Natural killer cell treated with Interleukin-12 subunit alpha and Interleukin-12 subunit beta and Interleukin-15 and Interleukin-18, amount 100 ng/mL, for 72 hours (primary cell): Measurements from ENCODE around the gene MARK3. TPM values are rescaled to one million over a fixed set of nuclear protein-coding genes. Genes with fewer than 3 reads are reported as not detected.

Experiments
- ATAC-seq, 2 donors: fragments of 150-1000 bp; cut with Tn5 transposase in 1 of 2; sonication (Bioruptor Pico), chemical (Tn5 transposase) in 1 of 2; 2 replicates each; pipeline ENCODE4 v1.10.0; 2021
- DNase-seq: peaks from one replicate; pipeline ENCODE4 v3.0.0; 2022; ENCODE audit warnings: low spot score
- H3K27ac Mint-ChIP-seq, 2 donors: 1 replicate in 1 of 2; 2 replicates in 1 of 2; pipeline ENCODE4 v1.8.0; 2022; ENCODE audit warnings: mixed read lengths in 2 of 2, mild to moderate bottlenecking in 1 of 2, moderate library complexity in 1 of 2
- H3K27me3 Mint-ChIP-seq, 2 donors: 1 replicate in 1 of 2; 2 replicates in 1 of 2; pipeline ENCODE4 v1.8.0; 2022; ENCODE audit warnings: mixed read lengths in 2 of 2
- H3K36me3 Mint-ChIP-seq: one replicate; pipeline ENCODE4 v1.8.0; 2022; ENCODE audit warnings: mixed read lengths
- H3K4me1 Mint-ChIP-seq, 2 donors: 1 replicate in 1 of 2; 2 replicates in 1 of 2; pipeline ENCODE4 v1.8.0; 2022; ENCODE audit warnings: low read depth in 2 of 2, mixed read lengths in 2 of 2, mild to moderate bottlenecking in 1 of 2
- H3K4me3 Mint-ChIP-seq: one replicate; pipeline ENCODE4 v1.8.0; 2022; ENCODE audit warnings: mixed read lengths
- H3K9me3 Mint-ChIP-seq: 2 replicates; pipeline ENCODE4 v1.8.0; 2022; ENCODE audit warnings: mixed read lengths
- total RNA-seq, 2 donors: library from RNA; stranded (reverse); gene quantifications; one replicate each; pipeline ENCODE4 v1.2.3, GENCODE V29; 2022

MARK3 gene
- total RNA-seq, 2 donors from 2014 or later, result 101 to 165 TPM

DNA sequence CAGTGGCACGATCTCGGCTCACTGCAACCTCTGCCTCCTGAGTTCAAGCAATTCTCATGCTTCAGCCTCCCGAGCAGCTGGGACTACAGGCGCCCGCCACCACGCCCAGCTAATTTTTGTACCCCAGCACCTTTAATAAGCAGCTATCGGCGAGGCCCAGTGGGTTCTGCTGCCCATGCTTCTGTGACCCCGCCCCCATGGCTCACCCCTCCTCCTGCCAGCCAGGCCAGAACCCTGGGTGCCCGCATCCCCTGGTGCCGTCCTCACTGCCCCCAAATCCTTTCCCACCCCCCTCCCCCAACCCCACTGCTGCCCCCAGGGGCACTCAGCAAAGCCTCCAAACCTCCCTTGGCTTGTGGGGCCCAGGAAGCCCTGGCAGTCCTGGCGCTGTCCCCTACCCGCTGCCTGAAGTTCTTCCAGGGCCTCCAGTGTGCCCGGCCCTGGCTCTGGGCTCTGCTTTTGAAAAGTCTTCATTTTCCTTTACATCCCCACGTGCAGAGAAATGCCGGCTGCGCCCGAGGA, 162.8 kb downstream of the MARK3 start:
- Mint-ChIP-seq H3K4me3 (no peak overlapping the region), H3K36me3 (no peaks in the 10 kb centered on the region), H3K9me3 (no peaks in the 10 kb centered on the region), H3K27me3 (no peaks in the 10 kb centered on the region), H3K4me1 (peaks cover 0 to 11% of the 10 kb centered on the region in 2 donors), H3K27ac (no peak overlapping the region)
- DNase-seq, result no peak
- ATAC-seq, result no peak

DNA sequence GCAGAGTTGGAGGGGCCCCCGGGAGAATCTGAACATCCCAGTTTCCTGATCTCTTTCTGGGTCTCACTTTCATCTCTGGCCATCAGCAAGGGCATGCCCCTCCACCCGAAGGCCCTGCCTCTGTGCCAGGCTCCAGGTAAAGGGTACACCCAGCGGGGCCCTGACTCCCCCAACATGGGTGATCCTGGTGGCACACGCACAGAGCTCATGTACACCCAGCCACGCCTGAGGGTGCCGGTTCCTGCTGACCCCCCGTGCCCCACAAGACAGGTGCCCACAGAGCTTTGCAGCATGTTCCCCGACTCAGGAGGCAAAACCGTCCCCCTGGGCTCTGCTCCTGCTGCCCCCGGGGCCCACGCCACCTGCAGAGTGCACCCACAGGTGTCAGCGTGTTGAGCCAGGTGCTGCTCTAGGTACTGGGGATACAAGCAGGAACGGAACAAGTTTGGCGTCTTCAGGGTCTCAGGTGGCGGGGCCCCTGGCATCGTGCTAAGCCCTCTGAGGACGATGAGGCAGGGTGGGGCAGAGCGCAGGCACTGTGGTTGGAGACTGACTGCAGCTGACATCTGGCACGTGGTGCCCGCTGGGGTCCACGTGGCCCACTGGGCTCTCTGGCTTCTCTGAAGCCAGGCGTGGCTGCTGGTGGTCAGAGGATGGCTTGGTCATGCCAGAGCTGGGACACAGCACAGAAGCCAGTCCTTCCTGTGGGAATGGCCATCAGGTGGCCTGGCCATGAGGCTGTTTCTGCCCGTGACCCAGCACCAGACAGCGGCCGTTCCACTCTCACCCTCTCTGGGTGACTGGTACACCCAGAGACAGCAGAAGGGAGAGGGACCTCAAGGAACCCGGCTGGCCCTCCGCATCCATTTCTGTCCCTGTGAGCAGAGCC, 163.5 kb downstream of the MARK3 start:
- no peak for ATAC-seq
- no peak overlapping the region for H3K4me3 Mint-ChIP-seq
- H3K36me3 Mint-ChIP-seq, result no peaks in the 10 kb centered on the region
- peaks cover 0 to 12% of the 10 kb centered on the region in 2 donors for H3K4me1 Mint-ChIP-seq
- H3K27ac Mint-ChIP-seq, result no peak overlapping the region
- no peaks in the 10 kb centered on the region for H3K27me3 Mint-ChIP-seq
- H3K9me3 Mint-ChIP-seq, result no peaks in the 10 kb centered on the region
- no peak for DNase-seq

DNA sequence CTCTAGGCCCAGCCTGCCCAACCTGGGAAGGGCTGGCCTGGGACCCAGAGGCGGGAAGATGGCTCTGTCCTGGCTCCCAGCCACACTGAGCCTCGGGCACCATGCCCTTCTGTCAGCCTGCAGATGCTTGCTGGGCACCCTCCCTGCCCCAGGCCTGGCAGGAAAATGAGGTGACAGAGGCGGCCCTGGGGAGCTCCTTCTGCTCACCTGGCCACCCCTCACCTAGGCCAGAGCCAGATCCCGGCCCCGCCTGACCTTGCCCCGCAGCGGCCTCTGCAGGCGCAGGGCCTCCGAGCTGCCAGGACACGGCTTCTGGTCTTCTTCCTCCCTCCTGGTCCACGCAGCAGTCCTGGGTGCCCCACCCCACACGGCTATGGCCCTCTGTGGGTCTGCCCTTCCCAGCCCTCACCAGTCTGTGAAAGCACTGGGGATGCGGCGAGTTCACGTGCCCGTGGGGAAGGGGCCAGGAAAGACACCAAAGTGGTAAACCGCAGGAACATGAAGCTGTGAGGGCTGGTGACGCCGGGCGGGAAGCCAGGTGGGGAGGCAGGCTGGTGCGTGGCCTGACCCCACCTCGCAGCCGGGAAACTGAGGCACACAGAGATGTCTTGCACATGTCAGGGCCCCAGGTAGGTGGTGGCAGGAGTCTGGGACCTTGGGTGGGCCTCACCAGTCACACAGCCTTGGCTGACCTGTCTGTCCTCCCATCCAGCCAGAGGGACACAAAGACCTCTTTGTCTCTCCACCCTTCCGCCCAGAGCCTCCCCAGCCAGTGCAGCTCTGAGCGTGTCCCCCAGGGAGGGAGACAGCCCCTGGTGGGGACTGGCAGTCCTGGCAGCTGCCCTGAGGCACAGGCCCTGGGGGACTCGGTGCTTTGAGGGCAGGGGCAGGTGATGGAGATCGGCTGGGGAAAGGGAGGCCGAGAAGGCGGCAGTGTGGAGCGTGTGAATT, 164.4 kb downstream of the MARK3 start:
- H3K27ac Mint-ChIP-seq, result no peak overlapping the region
- H3K27me3 Mint-ChIP-seq, result no peaks in the 10 kb centered on the region
- no peak for DNase-seq

DNA sequence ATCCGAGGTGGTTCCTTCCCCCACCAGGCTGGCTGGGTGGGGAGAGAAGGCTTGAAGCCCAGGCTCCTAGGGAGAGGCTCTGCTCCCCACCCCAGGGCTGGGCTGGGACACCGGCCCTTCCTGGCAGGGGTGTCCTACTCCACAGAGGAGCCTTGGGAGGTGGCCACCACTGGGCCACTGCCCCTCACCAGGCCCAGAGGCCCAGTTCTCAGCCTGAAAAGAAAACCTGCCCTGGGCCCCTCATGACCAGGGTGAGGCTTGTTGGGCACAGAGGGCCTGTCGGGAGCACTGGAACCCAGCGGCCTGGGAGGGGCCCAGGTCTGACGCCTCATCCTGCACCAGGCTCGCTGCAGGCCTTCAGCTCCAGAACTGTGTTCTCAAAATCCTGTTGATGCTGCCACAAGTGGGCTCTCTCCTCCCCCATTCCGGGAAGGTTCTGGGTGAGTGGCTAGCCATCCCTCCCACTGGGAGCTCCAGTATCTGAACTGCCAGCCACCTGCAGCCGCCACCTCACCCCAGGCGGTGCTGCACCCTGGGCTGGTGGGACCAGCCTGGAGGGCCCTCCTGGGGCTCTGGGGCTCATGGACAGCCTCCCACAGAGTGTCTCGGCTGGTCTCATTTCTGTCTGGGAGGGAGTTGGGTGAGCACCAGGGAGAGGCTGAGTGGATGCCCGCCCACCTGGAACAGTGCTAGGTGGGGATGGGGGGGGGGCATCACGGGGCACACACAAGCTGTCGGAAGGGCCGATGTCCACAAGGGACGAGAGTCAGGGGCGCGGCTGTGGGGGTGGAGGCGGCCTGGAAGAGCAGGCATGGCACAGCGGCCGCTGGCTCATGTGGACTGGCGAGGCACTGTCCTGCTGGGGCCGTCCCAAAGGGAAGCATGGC, 165.5 kb downstream of the MARK3 start:
- H3K27me3 Mint-ChIP-seq, result no peaks in the 10 kb centered on the region
- H3K9me3 Mint-ChIP-seq, result no peaks in the 10 kb centered on the region
- no peak for DNase-seq
- ATAC-seq, result no peak
- H3K36me3 Mint-ChIP-seq, result no peaks in the 10 kb centered on the region
- no peak overlapping the region for H3K4me3 Mint-ChIP-seq
- peaks cover 0 to 17% of the 10 kb centered on the region in 2 donors for H3K4me1 Mint-ChIP-seq
- H3K27ac Mint-ChIP-seq, result no peak overlapping the region

More for the DNA sequence above, 164.4 kb downstream of the MARK3 start:
- ATAC-seq, result no peak
- H3K4me3 Mint-ChIP-seq, result no peak overlapping the region
- H3K4me1 Mint-ChIP-seq, result peaks cover 0 to 12% of the 10 kb centered on the region in 2 donors
- H3K9me3 Mint-ChIP-seq, result no peaks in the 10 kb centered on the region
- H3K36me3 Mint-ChIP-seq, result no peaks in the 10 kb centered on the region

DNA sequence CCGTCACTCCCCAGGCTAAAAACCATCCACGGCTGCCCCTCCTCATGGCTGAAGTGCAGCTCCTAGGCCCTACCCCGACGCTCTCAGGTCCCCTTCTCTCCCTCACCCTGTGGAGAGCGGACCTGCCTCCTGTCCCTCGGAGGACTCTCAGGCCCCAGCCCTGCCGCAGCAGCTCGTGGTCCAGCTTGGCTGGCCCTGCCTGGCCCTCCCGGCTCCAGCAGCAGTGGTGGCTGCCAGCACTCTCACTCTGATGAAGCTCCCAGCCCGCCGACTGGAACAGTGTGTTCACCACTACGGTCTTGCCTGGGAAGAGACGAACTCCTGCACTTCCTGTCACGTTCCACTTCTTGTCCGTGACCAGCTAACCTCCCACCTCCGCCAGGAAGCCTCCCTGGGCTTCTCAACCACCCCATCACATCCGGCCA, 166.1 kb downstream of the MARK3 start:
- H3K27ac Mint-ChIP-seq, result no peak overlapping the region
- H3K27me3 Mint-ChIP-seq, result no peaks in the 10 kb centered on the region
- H3K36me3 Mint-ChIP-seq, result no peaks in the 10 kb centered on the region
- DNase-seq (no peak), ATAC-seq (no peak)
- H3K9me3 Mint-ChIP-seq, result no peaks in the 10 kb centered on the region
- no peak overlapping the region for H3K4me3 Mint-ChIP-seq
- peaks cover 0 to 17% of the 10 kb centered on the region in 2 donors for H3K4me1 Mint-ChIP-seq

DNA sequence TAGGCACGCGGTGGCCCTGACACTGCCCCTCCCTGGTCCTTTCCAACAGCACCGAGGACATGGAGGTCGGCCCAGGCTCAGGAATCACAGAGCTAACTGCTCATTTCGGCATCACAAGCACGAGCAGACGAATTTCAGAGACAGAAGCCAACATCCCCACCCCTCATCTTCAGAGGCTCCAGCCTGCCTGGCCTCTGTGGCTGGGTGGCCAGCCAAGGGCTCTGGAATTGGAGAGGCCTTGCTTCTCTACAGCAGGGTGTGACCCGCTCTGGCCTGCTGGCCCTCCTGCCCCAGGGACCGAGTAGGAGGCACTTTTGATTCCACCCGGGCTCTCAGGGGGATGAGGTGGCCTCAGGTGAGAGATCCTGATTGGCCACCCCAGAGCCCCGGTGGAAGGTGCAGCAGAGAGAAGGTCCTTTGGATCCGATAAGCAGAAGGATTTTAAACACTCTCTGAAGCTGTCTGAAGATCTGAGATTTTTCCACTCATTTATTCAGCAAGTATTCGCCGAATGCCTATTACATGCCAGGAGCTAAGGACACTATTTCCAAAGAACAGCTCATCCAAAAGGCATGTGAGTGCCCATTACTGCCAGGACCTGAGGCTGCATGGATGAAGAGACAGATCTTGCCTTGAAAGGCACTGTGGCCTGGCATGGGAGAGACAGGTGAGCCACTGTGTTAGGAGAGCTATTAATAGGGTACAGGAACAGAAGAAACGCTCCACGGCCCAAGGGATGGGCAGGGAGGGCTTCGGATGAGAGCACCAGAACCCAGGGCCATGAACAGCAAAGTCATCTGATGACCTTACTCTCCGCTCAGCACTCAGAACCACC, 167.0 kb downstream of the MARK3 start:
- Mint-ChIP-seq H3K4me1 (peaks cover 0 to 20% of the 10 kb centered on the region in 2 donors), H3K36me3 (no peaks in the 10 kb centered on the region)
- DNase-seq, result no peak

DNA sequence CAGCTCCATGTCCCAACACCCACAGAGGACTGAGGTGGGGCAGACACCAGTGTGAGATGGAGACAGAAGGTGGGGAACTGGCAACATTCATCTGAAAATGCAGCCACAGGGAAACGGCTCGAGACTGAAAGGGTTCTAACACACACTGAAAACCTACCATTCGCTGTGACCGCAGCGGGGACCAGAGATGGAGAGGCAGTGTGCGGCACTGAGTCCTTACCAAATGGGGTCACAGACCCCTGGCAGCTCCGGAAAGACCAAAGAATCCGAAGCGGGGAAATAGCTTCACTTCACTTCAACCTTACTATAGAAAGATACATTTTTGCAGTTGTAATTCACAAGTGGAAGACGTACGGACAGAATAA, 167.6 kb downstream of the MARK3 start:
- no peaks in the 10 kb centered on the region for H3K9me3 Mint-ChIP-seq
- no peaks in the 10 kb centered on the region for H3K27me3 Mint-ChIP-seq
- peak; percentile 37 for DNase-seq
- H3K27ac Mint-ChIP-seq, result no peak overlapping the region
- no peak for ATAC-seq
- H3K4me1 Mint-ChIP-seq, result peaks cover under 1 to 22% of the 10 kb centered on the region in 2 donors
- no peak overlapping the region for H3K4me3 Mint-ChIP-seq
- no peaks in the 10 kb centered on the region for H3K36me3 Mint-ChIP-seq

More for the DNA sequence above, 167.0 kb downstream of the MARK3 start:
- no peak overlapping the region for H3K4me3 Mint-ChIP-seq
- no peaks in the 10 kb centered on the region for H3K9me3 Mint-ChIP-seq
- no peaks in the 10 kb centered on the region for H3K27me3 Mint-ChIP-seq
- no peak for ATAC-seq
- no peak overlapping the region for H3K27ac Mint-ChIP-seq

Other genes with a start within 250 kb of the MARK3 start
- gene EIF5, start 51.2 kb upstream of the MARK3 start, total RNA-seq, result 100 to 1,000 TPM; 246 to 316 TPM
- gene CKB, start 137.4 kb downstream of the MARK3 start, total RNA-seq, result 1 to 10 TPM; 3.0 to 4.6 TPM
- 10 to 100 TPM; 13.2 to 29.7 TPM for gene TRMT61A, start 143.8 kb downstream of the MARK3 start, total RNA-seq
- gene BAG5, start 177.2 kb downstream of the MARK3 start, total RNA-seq, result 10 to 100 TPM; 27.4 to 29.6 TPM
- 10 to 100 TPM; 35.8 to 38.3 TPM for gene COA8, start 177.5 kb downstream of the MARK3 start, total RNA-seq
- 100 to 1,000 TPM; 150 to 189 TPM for gene KLC1, start 243.8 kb downstream of the MARK3 start, total RNA-seq